ENCODE data around the gene IL27RA. TPM values are rescaled to one million over a fixed set of nuclear protein-coding genes. Genes with fewer than 3 reads are reported as not detected.

IL27RA gene
- polyA plus RNA-seq, 1 donor from 2014 or later, result 1.0 TPM

DNA sequence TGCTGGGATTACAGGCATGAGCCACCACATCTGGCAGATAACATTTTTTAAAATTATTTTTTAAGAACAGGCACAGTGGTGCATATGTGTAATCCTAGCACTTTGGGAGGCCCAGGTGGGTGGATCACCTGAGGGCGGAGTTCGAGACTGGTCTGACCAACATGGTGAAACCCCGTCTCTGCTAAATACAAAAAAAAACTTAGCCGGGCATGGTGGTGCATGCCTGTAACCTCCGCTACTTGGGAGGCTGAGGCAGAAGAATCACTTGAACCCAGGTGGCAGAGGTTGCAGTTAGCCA, 30.9 kb downstream of the IL27RA start:
- Histone ChIP-seq H3K9me3 (ENCODE audit: low read length) (no peaks in the 10 kb centered on the region), H3K9ac (ENCODE audit: low read length) (no peak overlapping the region), H3K79me2 (replicated peaks; ENCODE audit: insufficient read depth, low read length) (no peaks in the 10 kb centered on the region), H3F3A (ENCODE audit: insufficient read depth, low read length, poor library complexity, severe bottlenecking) (no peaks in the 10 kb centered on the region), H2AFZ (ENCODE audit: low read depth, low read length) (no peak overlapping the region), H3K36me3 (ENCODE audit: insufficient read depth, low read length) (no peaks in the 10 kb centered on the region), H3K4me2 (ENCODE audit: low read length) (no peak overlapping the region), H4K20me1 (ENCODE audit: insufficient read depth) (no peaks in the 10 kb centered on the region), H3K4me3 (ENCODE audit: low read length) (no peak overlapping the region), H3K27ac (ENCODE audit: low read length) (no peak overlapping the region), H3K27me3 (ENCODE audit: insufficient read depth, low read depth, low read length) (peaks cover 18% of the 10 kb centered on the region), H3K9me2 (ENCODE audit: insufficient read depth, low read length) (no peaks in the 10 kb centered on the region)
- TF ChIP-seq SMC3 (conservative IDR thresholded peaks at IDR 0.05; ENCODE audit: poor library complexity), result no peak
- no peak for TF ChIP-seq POLR2AphosphoS5 (IDR thresholded peaks at IDR 0.05)
- TF ChIP-seq MXI1 (conservative IDR thresholded peaks at IDR 0.05; ENCODE audit: poor library complexity, severe bottlenecking), result no peak
- TF ChIP-seq, protein P1, sequence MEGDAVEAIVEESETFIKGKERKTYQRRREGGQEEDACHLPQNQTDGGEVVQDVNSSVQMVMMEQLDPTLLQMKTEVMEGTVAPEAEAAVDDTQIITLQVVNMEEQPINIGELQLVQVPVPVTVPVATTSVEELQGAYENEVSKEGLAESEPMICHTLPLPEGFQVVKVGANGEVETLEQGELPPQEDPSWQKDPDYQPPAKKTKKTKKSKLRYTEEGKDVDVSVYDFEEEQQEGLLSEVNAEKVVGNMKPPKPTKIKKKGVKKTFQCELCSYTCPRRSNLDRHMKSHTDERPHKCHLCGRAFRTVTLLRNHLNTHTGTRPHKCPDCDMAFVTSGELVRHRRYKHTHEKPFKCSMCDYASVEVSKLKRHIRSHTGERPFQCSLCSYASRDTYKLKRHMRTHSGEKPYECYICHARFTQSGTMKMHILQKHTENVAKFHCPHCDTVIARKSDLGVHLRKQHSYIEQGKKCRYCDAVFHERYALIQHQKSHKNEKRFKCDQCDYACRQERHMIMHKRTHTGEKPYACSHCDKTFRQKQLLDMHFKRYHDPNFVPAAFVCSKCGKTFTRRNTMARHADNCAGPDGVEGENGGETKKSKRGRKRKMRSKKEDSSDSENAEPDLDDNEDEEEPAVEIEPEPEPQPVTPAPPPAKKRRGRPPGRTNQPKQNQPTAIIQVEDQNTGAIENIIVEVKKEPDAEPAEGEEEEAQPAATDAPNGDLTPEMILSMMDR (IDR thresholded peaks at IDR 0.05; ENCODE audit: poor library complexity, severe bottlenecking), result no peak
- TF ChIP-seq, protein P2, sequence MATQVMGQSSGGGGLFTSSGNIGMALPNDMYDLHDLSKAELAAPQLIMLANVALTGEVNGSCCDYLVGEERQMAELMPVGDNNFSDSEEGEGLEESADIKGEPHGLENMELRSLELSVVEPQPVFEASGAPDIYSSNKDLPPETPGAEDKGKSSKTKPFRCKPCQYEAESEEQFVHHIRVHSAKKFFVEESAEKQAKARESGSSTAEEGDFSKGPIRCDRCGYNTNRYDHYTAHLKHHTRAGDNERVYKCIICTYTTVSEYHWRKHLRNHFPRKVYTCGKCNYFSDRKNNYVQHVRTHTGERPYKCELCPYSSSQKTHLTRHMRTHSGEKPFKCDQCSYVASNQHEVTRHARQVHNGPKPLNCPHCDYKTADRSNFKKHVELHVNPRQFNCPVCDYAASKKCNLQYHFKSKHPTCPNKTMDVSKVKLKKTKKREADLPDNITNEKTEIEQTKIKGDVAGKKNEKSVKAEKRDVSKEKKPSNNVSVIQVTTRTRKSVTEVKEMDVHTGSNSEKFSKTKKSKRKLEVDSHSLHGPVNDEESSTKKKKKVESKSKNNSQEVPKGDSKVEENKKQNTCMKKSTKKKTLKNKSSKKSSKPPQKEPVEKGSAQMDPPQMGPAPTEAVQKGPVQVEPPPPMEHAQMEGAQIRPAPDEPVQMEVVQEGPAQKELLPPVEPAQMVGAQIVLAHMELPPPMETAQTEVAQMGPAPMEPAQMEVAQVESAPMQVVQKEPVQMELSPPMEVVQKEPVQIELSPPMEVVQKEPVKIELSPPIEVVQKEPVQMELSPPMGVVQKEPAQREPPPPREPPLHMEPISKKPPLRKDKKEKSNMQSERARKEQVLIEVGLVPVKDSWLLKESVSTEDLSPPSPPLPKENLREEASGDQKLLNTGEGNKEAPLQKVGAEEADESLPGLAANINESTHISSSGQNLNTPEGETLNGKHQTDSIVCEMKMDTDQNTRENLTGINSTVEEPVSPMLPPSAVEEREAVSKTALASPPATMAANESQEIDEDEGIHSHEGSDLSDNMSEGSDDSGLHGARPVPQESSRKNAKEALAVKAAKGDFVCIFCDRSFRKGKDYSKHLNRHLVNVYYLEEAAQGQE (IDR thresholded peaks at IDR 0.05; ENCODE audit: borderline replicate concordance), result no peak
- no peak for TF ChIP-seq RAD21 (conservative IDR thresholded peaks at IDR 0.05)
- TF ChIP-seq EZH2 (IDR thresholded peaks at IDR 0.05; ENCODE audit: borderline replicate concordance, insufficient read depth, low read length, poor library complexity, severe bottlenecking), result no peak
- no peak for TF ChIP-seq TAF1 (IDR thresholded peaks at IDR 0.05; ENCODE audit: low read depth)
- no peak for TF ChIP-seq EP300 (conservative IDR thresholded peaks at IDR 0.05; ENCODE audit: poor library complexity, severe bottlenecking)

DNA sequence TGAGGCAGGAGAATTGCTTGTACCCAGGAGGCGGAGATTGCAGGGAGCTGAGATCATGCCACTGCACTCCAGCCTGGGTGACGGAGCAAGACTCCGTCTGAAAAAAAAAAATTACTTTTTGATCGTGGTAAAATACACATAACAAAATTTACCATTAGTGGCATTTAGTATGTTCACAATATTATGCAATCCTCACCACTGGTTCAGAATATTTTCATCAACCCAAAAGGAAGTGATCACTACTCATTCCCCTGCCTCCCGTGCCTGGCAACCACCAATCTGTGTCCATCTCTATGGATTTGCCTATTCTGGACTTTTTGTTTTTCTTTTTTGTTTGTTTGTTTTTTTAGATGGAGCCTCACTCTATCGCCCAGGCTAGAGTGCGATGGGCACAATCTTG, 31.5 kb downstream of the IL27RA start:
- no peaks in the 10 kb centered on the region for H3K9me3 ChIP-seq (ENCODE audit: low read length)
- H2AFZ ChIP-seq (ENCODE audit: low read depth, low read length), result no peak overlapping the region
- TF ChIP-seq TAF1 (IDR thresholded peaks at IDR 0.05; ENCODE audit: low read depth) (no peak), POLR2AphosphoS5 (IDR thresholded peaks at IDR 0.05) (no peak), EZH2 (IDR thresholded peaks at IDR 0.05; ENCODE audit: borderline replicate concordance, insufficient read depth, low read length, poor library complexity, severe bottlenecking) (no peak), EP300 (conservative IDR thresholded peaks at IDR 0.05; ENCODE audit: poor library complexity, severe bottlenecking) (no peak), RAD21 (conservative IDR thresholded peaks at IDR 0.05) (no peak), MXI1 (conservative IDR thresholded peaks at IDR 0.05; ENCODE audit: poor library complexity, severe bottlenecking) (no peak), SMC3 (conservative IDR thresholded peaks at IDR 0.05; ENCODE audit: poor library complexity) (no peak)
- TF ChIP-seq, protein P2 (IDR thresholded peaks at IDR 0.05; ENCODE audit: borderline replicate concordance), result no peak
- TF ChIP-seq, protein P1 (IDR thresholded peaks at IDR 0.05; ENCODE audit: poor library complexity, severe bottlenecking), result no peak
- no peak overlapping the region for H3K4me3 ChIP-seq (ENCODE audit: low read length)
- H3K27ac ChIP-seq (ENCODE audit: low read length), result no peak overlapping the region
- no peaks in the 10 kb centered on the region for H3K36me3 ChIP-seq (ENCODE audit: insufficient read depth, low read length)
- no peak overlapping the region for H3K4me2 ChIP-seq (ENCODE audit: low read length)
- no peaks in the 10 kb centered on the region for H3K79me2 ChIP-seq (replicated peaks; ENCODE audit: insufficient read depth, low read length)
- no peak overlapping the region for H3K9ac ChIP-seq (ENCODE audit: low read length)
- no peaks in the 10 kb centered on the region for H4K20me1 ChIP-seq (ENCODE audit: insufficient read depth)
- H3F3A ChIP-seq (ENCODE audit: insufficient read depth, low read length, poor library complexity, severe bottlenecking), result no peaks in the 10 kb centered on the region
- H3K27me3 ChIP-seq (ENCODE audit: insufficient read depth, low read depth, low read length), result peaks cover 16% of the 10 kb centered on the region
- no peaks in the 10 kb centered on the region for H3K9me2 ChIP-seq (ENCODE audit: insufficient read depth, low read length)
